SK-N-MC (cell line): ENCODE data around the gene FAM83E.

Source experiments
- EZH2 ChIP-seq: fragments of 200-600 bp; sonication (generic); IDR thresholded peaks from one replicate; pipeline ENCODE4 v1.6.1; 2017; ENCODE audit warnings: antibody characterized with exemption
- FOXP2 ChIP-seq: optimal IDR thresholded peaks from 2 replicates; pipeline ENCODE3; 2011; ENCODE audit warnings: mild to moderate bottlenecking, moderate library complexity; ENCODE audit not compliant: insufficient read depth; ENCODE audit errors: extremely low read length, control extremely low read depth
- POLR2AphosphoS5 ChIP-seq: IDR thresholded peaks from 2 replicates; pipeline ENCODE4 v1.6.1; 2012; ENCODE audit warnings: mild to moderate bottlenecking, low read depth, low read length, borderline replicate concordance

- TF ChIP-seq EZH2 = no peak
- no peak for TF ChIP-seq POLR2AphosphoS5
- TF ChIP-seq FOXP2 = no peak
Measured at GRCh38 chr19:48595171-48595570, 19.7 kb downstream of the FAM83E start.
